ENCODE data around the gene TMOD3.

DNA sequence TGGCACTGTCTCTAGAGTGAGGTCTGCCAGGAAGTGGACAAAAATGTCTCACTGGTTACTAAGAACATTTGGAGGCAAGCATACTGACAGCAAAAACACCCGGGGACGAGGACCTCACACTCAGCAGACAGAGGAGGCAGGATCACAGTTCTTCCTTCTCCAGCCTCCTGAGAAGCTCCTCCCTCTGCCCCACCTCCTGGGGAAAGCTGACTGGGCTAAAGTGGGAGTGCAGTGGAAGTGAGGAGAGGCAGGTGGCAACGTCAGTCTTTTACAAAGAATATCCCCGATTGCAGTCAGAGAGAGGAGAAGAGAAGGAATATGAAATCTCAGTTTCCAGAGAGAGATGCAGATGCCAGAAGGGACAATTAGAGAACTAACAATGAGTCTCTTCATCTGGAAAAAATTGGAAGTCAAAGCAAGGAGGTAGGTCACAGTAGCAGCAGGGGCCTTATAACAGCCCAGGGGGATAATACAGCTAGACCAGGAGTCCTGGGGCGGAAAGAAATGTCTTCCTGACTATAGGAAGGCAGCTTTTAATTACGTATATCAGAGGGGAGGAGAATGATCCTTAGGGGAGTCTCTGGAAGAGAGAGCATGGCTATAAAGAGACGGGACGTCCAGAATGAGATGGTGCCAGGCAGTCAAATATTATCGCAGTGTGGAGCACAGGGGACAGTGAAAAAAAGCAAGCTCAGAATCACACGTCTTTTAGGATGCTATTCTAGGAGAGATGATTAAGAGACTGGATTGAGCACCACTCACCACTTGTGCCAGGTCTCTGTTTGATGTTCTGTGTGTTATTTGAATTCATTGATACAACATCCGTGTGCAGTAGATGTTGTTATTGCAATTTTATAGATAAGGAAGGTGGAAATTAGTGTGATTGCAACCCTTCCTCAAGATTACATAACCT is 95.0 kb downstream of the TMOD3 start:
- TF ChIP-seq, protein P1, sequence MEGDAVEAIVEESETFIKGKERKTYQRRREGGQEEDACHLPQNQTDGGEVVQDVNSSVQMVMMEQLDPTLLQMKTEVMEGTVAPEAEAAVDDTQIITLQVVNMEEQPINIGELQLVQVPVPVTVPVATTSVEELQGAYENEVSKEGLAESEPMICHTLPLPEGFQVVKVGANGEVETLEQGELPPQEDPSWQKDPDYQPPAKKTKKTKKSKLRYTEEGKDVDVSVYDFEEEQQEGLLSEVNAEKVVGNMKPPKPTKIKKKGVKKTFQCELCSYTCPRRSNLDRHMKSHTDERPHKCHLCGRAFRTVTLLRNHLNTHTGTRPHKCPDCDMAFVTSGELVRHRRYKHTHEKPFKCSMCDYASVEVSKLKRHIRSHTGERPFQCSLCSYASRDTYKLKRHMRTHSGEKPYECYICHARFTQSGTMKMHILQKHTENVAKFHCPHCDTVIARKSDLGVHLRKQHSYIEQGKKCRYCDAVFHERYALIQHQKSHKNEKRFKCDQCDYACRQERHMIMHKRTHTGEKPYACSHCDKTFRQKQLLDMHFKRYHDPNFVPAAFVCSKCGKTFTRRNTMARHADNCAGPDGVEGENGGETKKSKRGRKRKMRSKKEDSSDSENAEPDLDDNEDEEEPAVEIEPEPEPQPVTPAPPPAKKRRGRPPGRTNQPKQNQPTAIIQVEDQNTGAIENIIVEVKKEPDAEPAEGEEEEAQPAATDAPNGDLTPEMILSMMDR (IDR thresholded peaks at IDR 0.05; ENCODE audit: insufficient read depth, low read length, poor library complexity, severe bottlenecking): no peak
- no peak for TF ChIP-seq EZH2phosphoT487 (conservative IDR thresholded peaks at IDR 0.05; ENCODE audit: low read length)

Data from SU-DHL-6 (cell line).